ENCODE measurements around the gene PLXNA1. TPM values are rescaled to one million over a fixed set of nuclear protein-coding genes. Genes with fewer than 3 reads are reported as not detected.

The PLXNA1 gene
- total and polyA plus RNA-seq, 4 donors: 0.92 to 8.3 (median 4.4) TPM

GRCh38 chr3:126970101-126970500, 12.8 kb upstream of the PLXNA1 start:
- Histone ChIP-seq H3K4me1 (ENCODE audit: control insufficient read depth in 4 of 4, insufficient read depth in 4 of 4, low read length in 3 of 4) (no peaks in the 10 kb centered on the region), H3K27me3 (ENCODE audit: control insufficient read depth in 4 of 4, insufficient read depth in 4 of 4, low read length in 3 of 4) (no peaks in the 10 kb centered on the region), H3K36me3 (ENCODE audit: control insufficient read depth in 4 of 4, insufficient read depth in 3 of 4, low read depth in 1 of 4, low read length in 3 of 4) (no peaks in the 10 kb centered on the region), H3K9me3 (ENCODE audit: control insufficient read depth in 4 of 4, low read length in 3 of 4) (peaks cover 0 to 13% (median 3%) of the 10 kb centered on the region in 4 donors), H3K4me3 (ENCODE audit: low read depth in 1 of 3, low read length in 3 of 3) (no peak overlapping the region), H3K9ac (ENCODE audit: low read depth in 1 of 2, low read length in 2 of 2) (no peak overlapping the region), H3K27ac (ENCODE audit: low read depth in 1 of 2, low read length in 2 of 2) (no peak overlapping the region)
- TF ChIP-seq GABPA (IDR thresholded peaks at IDR 0.05 in 1 of 2, conservative IDR thresholded peaks at IDR 0.05 in 1 of 2) (no peak), NR2F2 (IDR thresholded peaks at IDR 0.05) (no peak), FOXA2 (IDR thresholded peaks at IDR 0.05) (no peak), EGR1 (IDR thresholded peaks at IDR 0.05; ENCODE audit: low read depth in 2 of 2) (no peak), MAX (IDR thresholded peaks at IDR 0.05) (no peak), TAF1 (conservative IDR thresholded peaks at IDR 0.05) (no peak), REST (IDR thresholded peaks at IDR 0.05) (no peak)
- 66% methylated on average over 5 of the region's 5 CpGs for WGBS
- DNase-seq (ENCODE audit: low spot score): no peak

- Histone ChIP-seq H3K9ac (ENCODE audit: low read depth in 1 of 2, low read length in 2 of 2) (no peak overlapping the region), H3K9me3 (ENCODE audit: control insufficient read depth in 4 of 4, low read length in 3 of 4) (peaks cover 0 to 13% (median 4%) of the 10 kb centered on the region in 4 donors), H3K4me3 (ENCODE audit: low read depth in 1 of 3, low read length in 3 of 3) (no peak overlapping the region), H3K36me3 (ENCODE audit: control insufficient read depth in 4 of 4, insufficient read depth in 3 of 4, low read depth in 1 of 4, low read length in 3 of 4) (no peaks in the 10 kb centered on the region), H3K27ac (ENCODE audit: low read depth in 1 of 2, low read length in 2 of 2) (no peak overlapping the region), H3K27me3 (ENCODE audit: control insufficient read depth in 4 of 4, insufficient read depth in 4 of 4, low read length in 3 of 4) (no peaks in the 10 kb centered on the region), H3K4me1 (ENCODE audit: control insufficient read depth in 4 of 4, insufficient read depth in 4 of 4, low read length in 3 of 4) (no peaks in the 10 kb centered on the region)
- TF ChIP-seq YY1 (IDR thresholded peaks at IDR 0.05) (no peak), GABPA (IDR thresholded peaks at IDR 0.05 in 1 of 2, conservative IDR thresholded peaks at IDR 0.05 in 1 of 2) (no peak), JUND (IDR thresholded peaks at IDR 0.05) (no peak), RAD21 (IDR thresholded peaks at IDR 0.05) (no peak), ATF3 (IDR thresholded peaks at IDR 0.05) (no peak), NR2F2 (IDR thresholded peaks at IDR 0.05) (no peak), HNF4G (IDR thresholded peaks at IDR 0.05) (no peak), SP1 (IDR thresholded peaks at IDR 0.05) (no peak), EGR1 (IDR thresholded peaks at IDR 0.05; ENCODE audit: low read depth in 2 of 2) (no peak), FOXA1 (IDR thresholded peaks at IDR 0.05) (no peak), ZBTB33 (IDR thresholded peaks at IDR 0.05) (no peak)
- no peak for DNase-seq (ENCODE audit: low spot score)
- 85% methylated on average over 5 of the region's 5 CpGs for WGBS
These were observed 12.0 kb upstream of the PLXNA1 start for GRCh38 chr3:126970921-126971320.
